SK-N-SH (cell line): ENCODE measurements around the gene H2BK1.

Experiments
- CTCF ChIP-seq: fragments of 200-600 bp; sonication (generic); IDR thresholded peaks from 2 replicates; pipeline ENCODE4 v1.6.1; 2017; ENCODE audit warnings: antibody characterized with exemption, mild to moderate bottlenecking, moderate library complexity
- JUND ChIP-seq: IDR thresholded peaks from 2 replicates; pipeline ENCODE4 v1.4.0; 2012
- MEF2A ChIP-seq: IDR thresholded peaks from 2 replicates; pipeline ENCODE4 v1.4.0; 2012; ENCODE audit warnings: low read depth, borderline replicate concordance
- RAD21 ChIP-seq: IDR thresholded peaks from 2 replicates; pipeline ENCODE4 v1.6.1; 2012; ENCODE audit warnings: mild to moderate bottlenecking, low read length

GRCh38 chr7:151207804-151208203, 2.5 kb downstream of the H2BK1 start:
- TF ChIP-seq CTCF: no peak
- no peak for TF ChIP-seq JUND
- no peak for TF ChIP-seq RAD21
- TF ChIP-seq MEF2A: no peak
